ENCODE measurements around the gene H2BK1.

GRCh38 chr7:151198945-151199848, 11.1 kb downstream of the H2BK1 start:
- no peak for TF ChIP-seq CTCF (conservative IDR thresholded peaks at IDR 0.05 in 1 of 2, IDR thresholded peaks at IDR 0.05 in 1 of 2; ENCODE audit: low read depth in 1 of 2, low read length in 2 of 2)
- no peak for TF ChIP-seq EZH2 (IDR thresholded peaks at IDR 0.05; ENCODE audit: low read length, missing control alignments)

Measured in fibroblast of lung (primary cell).